Karpas-422 (cell line): ENCODE data around the gene MCRIP1. TPM values are rescaled to one million over a fixed set of nuclear protein-coding genes. Genes with fewer than 3 reads are reported as not detected.

Experiments
- DNase-seq: peaks from one replicate; pipeline ENCODE4 v3.0.0-alpha.2; 2015
- H2AFZ ChIP-seq: fragments of 200-600 bp; sonication (generic); 2 replicates; pipeline ENCODE4 v1.6.1; 2014; ENCODE audit warnings: antibody characterized with exemption, low read length, mixed read lengths
- H3K27ac ChIP-seq: fragments of 200-600 bp; sonication (generic); 2 replicates; pipeline ENCODE4 v1.5.1; 2014; ENCODE audit warnings: mild to moderate bottlenecking, low read length, moderate library complexity
- H3K27me3 ChIP-seq: fragments of 200-600 bp; sonication (generic); 2 replicates; pipeline ENCODE4 v1.6.1; 2014; ENCODE audit warnings: low read length, mixed read lengths
- H3K36me3 ChIP-seq: fragments of 200-600 bp; sonication (generic); 2 replicates; pipeline ENCODE4 v1.6.1; 2014; ENCODE audit warnings: low read length, mixed read lengths; ENCODE audit not compliant: insufficient read depth
- H3K4me1 ChIP-seq: fragments of 200-600 bp; sonication (generic); 2 replicates; pipeline ENCODE4 v1.6.1; 2014; ENCODE audit warnings: mild to moderate bottlenecking, low read length, mixed read lengths
- H3K4me2 ChIP-seq: fragments of 200-600 bp; sonication (generic); 2 replicates; pipeline ENCODE4 v1.6.1; 2014; ENCODE audit warnings: low read length, low read depth, mild to moderate bottlenecking; ENCODE audit not compliant: poor library complexity, severe bottlenecking
- H3K4me3 ChIP-seq: fragments of 200-600 bp; sonication (generic); 2 replicates; pipeline ENCODE4 v1.5.1; 2014; ENCODE audit warnings: mild to moderate bottlenecking, antibody characterized with exemption, low read length, mixed read lengths
- H3K79me2 ChIP-seq: fragments of 200-600 bp; sonication (generic); 2 replicates; pipeline ENCODE4 v1.6.1; 2014; ENCODE audit warnings: mild to moderate bottlenecking, low read length, mixed read lengths
- H3K9ac ChIP-seq: fragments of 200-600 bp; sonication (generic); 2 replicates; pipeline ENCODE4 v1.6.0; 2014; ENCODE audit warnings: low read length
- H3K9me2 ChIP-seq: fragments of 200-600 bp; sonication (generic), shearing (Covaris generic); replicated peaks from 2 replicates; pipeline ENCODE4 v1.6.0; 2014; ENCODE audit warnings: mild to moderate bottlenecking, low read length, moderate library complexity; ENCODE audit not compliant: insufficient read depth
- H3K9me3 ChIP-seq: fragments of 300-700, 200-600 bp; sonication (generic); 2 replicates; pipeline ENCODE4 v1.6.1; 2014; ENCODE audit warnings: low read length, mixed read lengths
- H4K20me1 ChIP-seq: fragments of 200-600 bp; sonication (generic); 2 replicates; pipeline ENCODE4 v1.6.1; 2014; ENCODE audit warnings: mild to moderate bottlenecking, antibody characterized with exemption, low read length, low read depth; ENCODE audit not compliant: insufficient read depth
- total RNA-seq: library from RNA; depleted of rRNA; stranded (reverse); fragments of >200 nt; shearing (Covaris generic); gene quantifications from 2 replicates; pipeline ENCODE4 v1.2.3, GENCODE V29; 2014; ENCODE audit warnings: low replicate concordance

MCRIP1 gene
- total RNA-seq, 1 experiment from 2014 or later, result 55.9 TPM

DNA sequence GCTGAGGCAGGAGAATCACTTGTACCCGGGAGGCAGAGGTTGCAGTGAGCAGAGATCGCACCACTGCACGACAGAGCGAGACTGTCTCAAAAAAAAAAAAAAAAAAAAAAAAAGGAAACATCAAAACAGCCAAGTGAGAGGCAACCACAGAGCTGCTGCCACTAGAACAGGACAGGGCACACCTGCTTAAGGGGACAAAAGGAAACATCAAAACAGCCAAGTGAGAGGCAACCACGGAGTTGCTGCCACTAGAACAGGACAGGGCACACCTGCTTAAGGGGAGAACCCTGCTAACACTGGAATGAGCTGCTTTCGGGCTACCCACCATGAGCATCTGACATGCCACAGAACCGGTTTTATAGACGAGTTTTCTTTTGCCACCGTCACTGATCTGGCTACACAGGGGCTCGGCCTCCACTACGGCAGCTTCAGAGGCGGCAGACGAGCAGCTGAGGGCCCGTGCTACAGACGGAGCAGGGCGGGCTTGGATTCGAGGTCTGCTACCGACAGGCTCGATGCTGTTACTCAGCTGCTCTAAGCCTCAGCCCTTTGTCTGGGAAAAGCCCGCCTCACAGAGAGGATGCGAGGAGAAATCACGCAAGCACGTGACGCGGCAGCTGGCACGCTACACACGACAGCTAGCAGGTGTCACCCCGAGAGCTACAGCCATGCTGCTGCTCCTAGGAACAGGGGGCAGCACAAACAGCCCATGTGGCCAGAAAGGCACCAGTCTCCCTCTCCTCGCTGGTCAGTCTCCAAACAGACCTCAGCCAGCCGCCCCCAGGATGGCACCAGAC is 25.3 kb upstream of the MCRIP1 start:
- no peaks in the 10 kb centered on the region for H3K9me2 ChIP-seq
- peaks cover 54% of the 10 kb centered on the region for H3K79me2 ChIP-seq
- peaks cover 28% of the 10 kb centered on the region for H3K4me1 ChIP-seq
- H3K4me2 ChIP-seq, result peak overlapping the region; percentile 81
- peaks cover 38% of the 10 kb centered on the region for H3K36me3 ChIP-seq
- no peak for DNase-seq
- H3K27ac ChIP-seq, result no peak overlapping the region
- H2AFZ ChIP-seq, result no peak overlapping the region
- peaks cover 19% of the 10 kb centered on the region for H4K20me1 ChIP-seq
- no peaks in the 10 kb centered on the region for H3K27me3 ChIP-seq
- H3K9me3 ChIP-seq, result no peaks in the 10 kb centered on the region
- peak overlapping the region; percentile 85; the same call in 1 of the 2 replicates for H3K4me3 ChIP-seq
- H3K9ac ChIP-seq, result peak overlapping the region; percentile 98; the same call in 1 of the 2 replicates

DNA sequence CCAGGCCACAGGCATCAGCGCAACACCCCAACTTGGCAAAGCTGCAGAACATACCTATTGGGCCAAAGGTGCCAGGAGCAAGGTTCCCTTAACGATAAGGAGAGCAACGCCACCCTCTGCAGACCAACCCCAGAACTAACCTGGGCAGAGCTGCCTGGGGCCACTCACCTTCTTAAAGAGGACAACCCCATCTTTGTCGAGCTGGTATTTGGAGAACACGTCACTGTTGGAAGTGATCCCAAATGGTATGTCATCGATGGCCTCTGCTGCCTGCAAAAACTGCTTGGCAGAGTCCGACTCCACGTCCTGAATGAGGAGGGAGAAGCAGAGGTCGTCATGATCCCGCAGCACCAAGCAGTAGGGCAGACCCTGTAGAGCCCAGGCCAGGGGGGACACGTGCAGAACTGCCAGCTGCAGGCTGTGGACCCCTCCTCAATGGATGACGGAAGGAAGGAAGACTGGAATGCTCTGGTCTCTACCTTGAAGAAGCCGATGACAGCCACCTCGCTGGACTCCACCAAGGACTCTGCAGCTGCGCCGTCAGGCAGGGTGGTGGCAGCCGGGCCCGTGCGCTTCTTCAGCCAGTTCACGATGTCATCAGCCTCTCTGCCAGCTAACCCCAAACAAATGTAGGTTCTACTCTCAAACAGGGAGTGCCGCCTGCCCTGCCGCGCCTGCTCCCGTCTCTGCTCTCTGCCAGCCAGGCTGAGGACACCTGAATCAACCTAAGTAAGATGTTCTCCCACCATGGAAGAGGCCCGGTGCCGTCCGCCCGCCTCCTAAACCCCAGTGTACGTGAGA is 22.1 kb upstream of the MCRIP1 start:
- no peaks in the 10 kb centered on the region for H3K27me3 ChIP-seq
- no peak overlapping the region for H3K4me2 ChIP-seq
- H2AFZ ChIP-seq, result no peak overlapping the region
- H3K36me3 ChIP-seq, result peaks cover 42% of the 10 kb centered on the region
- no peak overlapping the region for H3K27ac ChIP-seq
- no peak overlapping the region for H3K9ac ChIP-seq
- H3K9me3 ChIP-seq, result no peaks in the 10 kb centered on the region
- H3K9me2 ChIP-seq, result no peaks in the 10 kb centered on the region
- H3K79me2 ChIP-seq, result peaks cover 29% of the 10 kb centered on the region
- H3K4me3 ChIP-seq, result no peak overlapping the region
- peak; percentile 61 for DNase-seq
- peaks cover 19% of the 10 kb centered on the region for H4K20me1 ChIP-seq
- H3K4me1 ChIP-seq, result peaks cover 12% of the 10 kb centered on the region

DNA sequence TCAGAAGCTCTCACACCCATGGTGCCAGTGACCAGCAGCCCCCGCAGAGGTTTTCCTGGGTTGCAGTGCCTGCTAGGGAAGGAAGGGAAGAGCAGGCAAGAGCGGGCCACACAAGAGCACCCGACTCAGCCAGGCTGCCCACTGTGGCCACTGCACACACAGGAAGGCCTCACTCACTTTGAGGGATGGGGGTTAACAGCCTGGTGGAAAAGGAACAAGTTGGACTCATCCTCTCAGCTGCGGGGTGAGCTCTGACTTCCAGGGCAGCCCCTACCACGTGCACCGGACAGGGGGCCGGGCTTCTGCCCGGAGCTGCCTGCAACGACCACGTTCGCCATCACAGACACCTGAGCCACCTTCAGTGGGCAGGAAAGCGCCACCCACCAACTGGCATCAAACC is 19.1 kb upstream of the MCRIP1 start:
- no peak overlapping the region for H3K9ac ChIP-seq
- DNase-seq, result no peak
- H3K27me3 ChIP-seq, result no peaks in the 10 kb centered on the region
- H3K27ac ChIP-seq, result no peak overlapping the region
- H3K4me2 ChIP-seq, result no peak overlapping the region
- H3K36me3 ChIP-seq, result peaks cover 26% of the 10 kb centered on the region
- H3K9me3 ChIP-seq, result no peaks in the 10 kb centered on the region
- no peak overlapping the region for H3K4me3 ChIP-seq
- H3K4me1 ChIP-seq, result no peaks in the 10 kb centered on the region
- H4K20me1 ChIP-seq, result no peaks in the 10 kb centered on the region
- H3K79me2 ChIP-seq, result peaks cover under 1% of the 10 kb centered on the region
- H3K9me2 ChIP-seq, result no peaks in the 10 kb centered on the region
- H2AFZ ChIP-seq, result no peak overlapping the region

DNA sequence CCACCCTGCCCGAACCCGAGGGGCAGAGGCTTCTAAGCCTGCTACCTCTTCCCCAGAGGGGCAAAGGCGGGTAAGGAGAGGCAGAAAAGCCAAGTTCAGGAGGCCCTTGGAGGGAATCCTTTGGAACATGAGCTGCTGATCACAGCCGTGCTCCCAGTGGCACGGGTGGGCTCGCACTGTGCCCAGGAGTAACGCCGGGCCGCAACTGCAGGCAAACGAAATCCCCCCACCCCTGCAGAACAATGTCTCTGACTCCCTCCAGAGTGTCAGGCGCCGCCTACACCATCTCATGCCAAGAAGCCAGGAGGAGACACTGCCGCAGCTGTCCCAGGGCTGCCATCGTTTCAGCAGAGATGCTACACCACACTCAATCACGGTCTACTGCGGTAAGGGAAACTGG is 18.3 kb upstream of the MCRIP1 start:
- DNase-seq, result no peak
- Histone ChIP-seq H3K27me3 (no peaks in the 10 kb centered on the region), H3K79me2 (no peaks in the 10 kb centered on the region; the same call in 1 of the 2 replicates), H3K36me3 (peaks cover 26% of the 10 kb centered on the region), H3K4me2 (no peak overlapping the region), H3K4me1 (no peaks in the 10 kb centered on the region), H3K27ac (no peak overlapping the region), H3K4me3 (no peak overlapping the region), H3K9me3 (no peaks in the 10 kb centered on the region), H3K9ac (no peak overlapping the region), H3K9me2 (no peaks in the 10 kb centered on the region), H2AFZ (no peak overlapping the region), H4K20me1 (no peaks in the 10 kb centered on the region)

DNA sequence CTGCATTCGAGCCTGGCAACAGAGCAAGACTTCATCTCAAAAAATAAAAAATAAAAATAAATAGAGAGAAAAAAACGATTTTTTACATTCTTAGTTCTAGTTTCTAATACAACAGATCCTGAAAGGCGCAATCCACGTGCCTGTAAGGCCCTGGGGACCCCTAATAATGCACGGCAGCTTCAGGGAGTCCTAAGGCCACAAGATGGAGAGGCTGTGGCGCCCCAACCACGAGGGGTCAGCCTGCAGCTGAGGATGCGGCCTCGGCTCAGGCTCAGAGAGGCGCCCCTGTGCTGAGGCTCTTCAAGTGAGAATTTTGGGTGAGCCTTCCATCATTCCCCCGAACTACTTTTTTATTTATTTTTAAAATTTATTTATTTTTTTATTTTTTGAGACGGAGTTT is 16.4 kb upstream of the MCRIP1 start:
- no peaks in the 10 kb centered on the region for H3K9me2 ChIP-seq

DNA sequence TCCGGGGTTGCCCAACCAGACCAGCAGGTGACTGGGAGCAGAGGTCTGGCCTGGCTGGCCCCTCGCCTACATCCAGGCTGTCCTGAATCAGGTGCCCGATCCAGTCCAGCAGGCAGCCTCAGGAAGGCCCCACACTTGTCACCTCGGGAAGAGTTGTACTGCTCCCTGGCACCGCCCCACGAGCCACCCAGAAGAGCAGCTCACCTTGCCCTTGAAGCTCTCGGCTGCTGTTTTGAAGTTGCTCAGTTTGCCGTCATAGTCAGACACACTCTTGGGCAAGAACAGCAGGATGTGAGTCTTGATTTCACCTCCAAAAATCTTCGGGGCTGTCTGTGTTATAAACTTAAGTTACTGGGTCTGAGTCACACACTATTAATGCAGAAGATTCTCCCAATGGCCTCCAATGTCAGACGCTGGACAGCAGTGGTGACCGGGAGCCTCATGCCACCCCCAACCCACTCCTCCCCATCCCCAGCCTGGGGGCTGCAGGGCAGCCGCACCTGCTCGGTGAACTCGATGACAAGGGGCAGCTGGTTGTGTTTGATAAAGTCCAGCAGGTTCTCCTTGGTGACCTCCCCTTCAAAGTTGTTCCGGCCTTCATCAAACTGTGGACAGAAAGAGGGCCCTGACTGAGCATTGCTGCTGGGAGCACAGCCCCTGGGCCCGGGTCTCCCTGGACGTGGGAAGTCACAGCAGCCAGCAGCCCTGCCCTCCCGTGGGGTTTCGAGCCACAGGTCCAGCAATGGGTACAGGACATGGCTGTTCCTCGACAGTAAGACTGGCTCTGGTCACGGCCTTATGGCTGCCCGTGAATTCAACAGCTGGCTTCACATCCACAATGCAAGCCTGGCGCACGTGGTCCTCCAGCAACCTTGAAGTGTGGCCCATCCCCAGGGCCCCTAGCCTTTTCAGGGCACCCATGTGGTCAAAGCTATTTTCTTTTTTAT is 13.9 kb upstream of the MCRIP1 start:
- Histone ChIP-seq H3K27me3 (no peaks in the 10 kb centered on the region), H3K4me2 (no peak overlapping the region), H2AFZ (no peak overlapping the region), H3K36me3 (peaks cover 18% of the 10 kb centered on the region), H3K9me3 (no peaks in the 10 kb centered on the region), H4K20me1 (no peaks in the 10 kb centered on the region), H3K4me3 (no peak overlapping the region), H3K4me1 (no peaks in the 10 kb centered on the region), H3K9ac (no peak overlapping the region), H3K9me2 (no peaks in the 10 kb centered on the region), H3K27ac (no peak overlapping the region), H3K79me2 (no peaks in the 10 kb centered on the region)
- no peak for DNase-seq

More for the DNA sequence above, 16.4 kb upstream of the MCRIP1 start:
- no peaks in the 10 kb centered on the region for H3K9me3 ChIP-seq
- H3K4me3 ChIP-seq, result no peak overlapping the region
- H3K27me3 ChIP-seq, result no peaks in the 10 kb centered on the region
- no peak overlapping the region for H3K4me2 ChIP-seq
- H3K27ac ChIP-seq, result no peak overlapping the region
- no peaks in the 10 kb centered on the region for H4K20me1 ChIP-seq
- H2AFZ ChIP-seq, result no peak overlapping the region
- H3K4me1 ChIP-seq, result no peaks in the 10 kb centered on the region
- peaks cover 25% of the 10 kb centered on the region for H3K36me3 ChIP-seq
- no peak for DNase-seq
- no peak overlapping the region for H3K9ac ChIP-seq
- no peaks in the 10 kb centered on the region for H3K79me2 ChIP-seq

DNA sequence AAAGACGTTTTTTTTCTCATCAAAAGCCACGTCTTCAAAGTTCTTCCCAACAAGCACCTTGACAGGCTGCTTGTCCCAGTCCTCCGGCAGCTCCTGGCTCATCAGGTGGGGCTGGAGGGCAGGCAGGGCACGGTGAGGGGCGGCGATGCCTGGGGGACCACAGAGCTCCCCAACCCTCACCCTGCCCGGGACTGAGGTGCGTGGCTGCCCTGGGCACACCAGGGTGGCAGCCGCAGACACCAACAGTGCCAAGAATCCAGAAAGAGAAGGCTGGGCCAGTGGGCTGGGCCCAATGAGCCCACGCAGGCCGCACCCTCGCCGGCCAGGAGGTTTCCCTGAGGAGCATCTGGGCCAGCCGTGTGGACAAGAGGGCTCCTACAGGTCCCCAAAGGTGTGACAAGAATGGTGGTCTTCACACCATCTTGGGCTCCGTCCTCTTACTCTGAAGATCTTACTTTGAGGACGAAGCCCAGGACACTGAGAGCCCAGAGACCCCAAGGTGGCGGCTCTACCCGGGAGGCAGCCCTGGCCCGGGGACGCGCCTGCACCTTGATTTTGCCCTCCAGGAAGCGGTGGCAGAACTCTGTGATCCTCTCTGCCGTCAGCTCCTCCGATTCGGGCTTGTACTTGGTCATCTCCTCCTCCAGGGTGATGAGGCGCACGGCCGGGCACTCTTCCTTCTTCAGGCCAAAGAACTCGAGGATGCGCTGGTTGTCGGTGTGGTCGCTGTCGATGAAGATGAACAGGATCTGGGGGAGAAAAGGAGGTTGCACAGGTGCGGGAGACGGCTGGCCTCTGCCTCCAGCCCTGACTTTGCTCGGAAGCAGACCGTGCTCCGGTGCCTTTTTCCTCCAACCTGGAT is 13.0 kb upstream of the MCRIP1 start:
- Histone ChIP-seq H2AFZ (no peak overlapping the region), H3K4me3 (no peak overlapping the region), H3K4me2 (no peak overlapping the region), H3K9me2 (no peaks in the 10 kb centered on the region), H3K4me1 (no peaks in the 10 kb centered on the region), H3K9ac (no peak overlapping the region), H4K20me1 (no peaks in the 10 kb centered on the region), H3K79me2 (no peaks in the 10 kb centered on the region), H3K27me3 (no peaks in the 10 kb centered on the region), H3K9me3 (no peaks in the 10 kb centered on the region), H3K36me3 (peaks cover 10% of the 10 kb centered on the region; the same call in 1 of the 2 replicates), H3K27ac (no peak overlapping the region)
- no peak for DNase-seq
